GM18502 (cell line): ENCODE results near the gene VPS26C.
"Not testable (repeated sequence)": the region's sequence is repeated elsewhere in the genome, so short reads cannot be mapped to it uniquely, and the experiment has no call there.

Experiments
- ATAC-seq: cut with Tn5 transposase; IDR thresholded peaks from one replicate; pipeline ENCODE4 v1.9.1; 2021; ENCODE audit warnings: mild to moderate bottlenecking; ENCODE audit not compliant: unreplicated experiment, poor library complexity

The VPS26C gene

GRCh38 chr21:37267269-37268185, at the start of gene VPS26C:
Gene VPS26C, minus strand, starts transcription at chr21:37267334. Its CDS starts 40 bp downstream, at chr21:37267294.
- ATAC-seq, result peak; percentile 91

GRCh38 chr21:37316072-37316471, 48.9 kb upstream of the VPS26C start:
- not testable (repeated sequence) for ATAC-seq

- ATAC-seq, result no peak
These were observed 33.1 kb upstream of the VPS26C start for GRCh38 chr21:37300114-37300751.

GRCh38 chr21:37297364-37297763, 30.2 kb upstream of the VPS26C start:
- ATAC-seq, result no peak

- ATAC-seq, result no peak
These were observed 27.5 kb upstream of the VPS26C start for GRCh38 chr21:37294679-37295078.

- ATAC-seq, result no peak
These were observed 25.8 kb upstream of the VPS26C start for GRCh38 chr21:37292941-37293340.

- ATAC-seq, result no peak
These were observed 24.9 kb upstream of the VPS26C start for GRCh38 chr21:37292041-37292440.

GRCh38 chr21:37283191-37283710, 16.1 kb upstream of the VPS26C start:
- not testable (repeated sequence) for ATAC-seq

- not testable (repeated sequence) for ATAC-seq
These were observed 15.5 kb upstream of the VPS26C start for GRCh38 chr21:37282602-37283001.

GRCh38 chr21:37281993-37282392, 14.9 kb upstream of the VPS26C start:
- ATAC-seq, result no peak

- no peak for ATAC-seq
These were observed 14.4 kb upstream of the VPS26C start for GRCh38 chr21:37281579-37281978.

GRCh38 chr21:37279271-37279670, 12.1 kb upstream of the VPS26C start:
- not testable (repeated sequence) for ATAC-seq

- no peak for ATAC-seq
These were observed 11.1 kb upstream of the VPS26C start for GRCh38 chr21:37278199-37278598.

GRCh38 chr21:37276377-37276776, 9.2 kb upstream of the VPS26C start:
- ATAC-seq, result no peak

- no peak for ATAC-seq
These were observed 7.0 kb upstream of the VPS26C start for GRCh38 chr21:37273911-37274690.

GRCh38 chr21:37273440-37273839, 6.3 kb upstream of the VPS26C start:
- no peak for ATAC-seq

GRCh38 chr21:37272897-37273296, 5.8 kb upstream of the VPS26C start:
- no peak for ATAC-seq

GRCh38 chr21:37270576-37271365, 3.6 kb upstream of the VPS26C start:
- ATAC-seq, result no peak

- no peak for ATAC-seq
These were observed 2.3 kb upstream of the VPS26C start for GRCh38 chr21:37269481-37269880.

GRCh38 chr21:37268186-37268503, 1.0 kb upstream of the VPS26C start:
- no peak for ATAC-seq
